A549 treated with DMSO at 1 μM for 4 hours (cell line): ENCODE measurements around the gene IFT20. TPM values are rescaled to one million over a fixed set of nuclear protein-coding genes. Genes with fewer than 3 reads are reported as not detected.

ENCODE experiments used
- total RNA-seq: library from RNA; stranded (reverse); fragments of 200-300 nt; extraction: Qiagen RNA extraction; gene quantifications from 5 replicates; pipeline ENCODE4 v1.2.3, GENCODE V29; 2022; ENCODE audit warnings: low read depth

The IFT20 gene, protein sequence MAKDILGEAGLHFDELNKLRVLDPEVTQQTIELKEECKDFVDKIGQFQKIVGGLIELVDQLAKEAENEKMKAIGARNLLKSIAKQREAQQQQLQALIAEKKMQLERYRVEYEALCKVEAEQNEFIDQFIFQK
- total RNA-seq = 54.9 to 61.6 TPM (median 58.4 TPM) in 5 replicates

DNA sequence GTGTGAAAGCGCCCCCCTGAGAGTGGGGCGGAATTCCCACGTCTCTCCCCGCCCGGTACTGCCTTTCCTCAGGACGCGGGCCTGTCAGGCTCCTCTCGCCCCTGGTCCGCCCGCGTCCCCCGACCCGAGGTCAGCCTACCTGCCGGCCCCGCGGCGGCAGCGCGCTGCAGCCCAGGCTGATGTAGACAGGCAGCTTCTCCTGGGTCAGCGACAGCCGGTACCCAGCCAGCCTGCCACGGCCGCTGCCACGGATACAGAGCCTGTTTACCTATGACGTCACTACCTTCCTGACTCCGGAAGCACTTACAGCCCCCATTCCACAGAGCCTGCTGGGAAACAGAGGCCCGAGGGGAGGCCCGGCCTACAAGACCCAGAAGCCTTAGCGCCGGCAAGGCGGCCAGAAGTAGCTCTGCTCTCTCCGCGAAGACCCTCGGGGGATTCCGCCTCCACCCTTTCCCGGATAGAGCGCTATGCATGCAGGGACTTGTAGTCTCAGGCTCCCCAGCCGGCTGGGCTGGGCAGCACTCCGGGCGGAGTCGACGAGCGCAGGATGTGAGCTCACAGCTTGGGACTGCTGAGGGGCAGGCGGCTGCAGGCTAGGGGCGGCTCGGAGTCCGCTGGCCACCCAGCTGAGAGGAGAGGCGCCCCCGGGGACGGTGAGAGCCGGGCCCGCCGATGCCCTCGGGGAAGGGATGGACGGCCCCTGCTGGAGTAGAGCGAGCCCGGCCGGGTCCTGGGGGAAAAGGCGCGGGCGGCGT, at the start of gene IFT20, which contains the start of gene TNFAIP1:
TSS of gene IFT20 (minus strand) at position 272 of the 758 bp plus-strand sequence. CDS start 3,487 bp downstream, outside the sequence.
TSS of gene TNFAIP1 (plus strand) at position 561 of the 758 bp plus-strand sequence. CDS start 3,761 bp downstream, outside the sequence.

DNA sequence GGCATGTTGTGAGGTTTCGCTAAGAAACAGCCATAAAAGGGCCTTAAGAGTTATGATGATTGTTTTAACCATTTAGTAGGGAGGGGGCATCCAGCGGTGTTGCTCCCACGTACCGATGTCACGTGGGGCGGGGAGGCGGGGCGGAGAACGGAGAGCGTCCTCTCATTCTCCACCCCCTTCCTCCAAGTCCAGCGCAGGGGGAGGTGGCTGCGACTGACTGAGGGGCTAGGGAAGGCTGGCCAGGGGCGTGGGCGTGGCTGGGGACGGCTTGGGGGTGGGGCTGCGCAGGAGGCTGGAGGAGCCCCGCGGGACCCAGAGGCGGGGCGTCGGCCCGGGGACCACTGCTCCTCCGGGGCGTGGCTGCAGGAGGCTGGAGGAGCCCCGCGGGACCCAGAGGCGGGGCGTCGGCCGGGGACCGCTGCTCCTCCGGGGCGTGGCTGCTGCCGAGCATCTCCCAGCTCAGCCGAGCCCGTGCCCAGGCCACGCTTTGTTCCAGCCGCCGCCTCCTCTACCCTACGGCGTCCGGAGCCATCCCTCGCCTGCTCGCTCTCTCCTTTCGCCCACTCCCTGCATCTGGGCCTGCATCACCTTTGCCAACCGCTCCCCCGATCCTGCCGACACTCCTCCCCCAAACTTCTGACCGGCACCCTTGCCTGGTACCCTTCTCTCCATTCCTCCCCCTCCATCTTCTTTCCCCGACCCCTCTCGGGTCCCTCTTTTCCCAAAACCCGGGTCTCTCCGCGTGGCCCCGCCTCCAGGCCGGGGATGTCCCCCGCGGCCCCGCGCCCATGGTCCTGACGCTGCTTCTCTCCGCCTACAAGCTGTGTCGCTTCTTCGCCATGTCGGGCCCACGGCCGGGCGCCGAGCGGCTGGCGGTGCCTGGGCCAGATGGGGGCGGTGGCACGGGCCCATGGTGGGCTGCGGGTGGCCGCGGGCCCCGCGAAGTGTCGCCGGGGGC, 36.3 kb upstream of the IFT20 start, which contains the start of gene SARM1:
TSS of gene SARM1 (plus strand) at position 450 of the 958 bp plus-strand sequence. CDS start at position 789, 339 bp downstream.

DNA sequence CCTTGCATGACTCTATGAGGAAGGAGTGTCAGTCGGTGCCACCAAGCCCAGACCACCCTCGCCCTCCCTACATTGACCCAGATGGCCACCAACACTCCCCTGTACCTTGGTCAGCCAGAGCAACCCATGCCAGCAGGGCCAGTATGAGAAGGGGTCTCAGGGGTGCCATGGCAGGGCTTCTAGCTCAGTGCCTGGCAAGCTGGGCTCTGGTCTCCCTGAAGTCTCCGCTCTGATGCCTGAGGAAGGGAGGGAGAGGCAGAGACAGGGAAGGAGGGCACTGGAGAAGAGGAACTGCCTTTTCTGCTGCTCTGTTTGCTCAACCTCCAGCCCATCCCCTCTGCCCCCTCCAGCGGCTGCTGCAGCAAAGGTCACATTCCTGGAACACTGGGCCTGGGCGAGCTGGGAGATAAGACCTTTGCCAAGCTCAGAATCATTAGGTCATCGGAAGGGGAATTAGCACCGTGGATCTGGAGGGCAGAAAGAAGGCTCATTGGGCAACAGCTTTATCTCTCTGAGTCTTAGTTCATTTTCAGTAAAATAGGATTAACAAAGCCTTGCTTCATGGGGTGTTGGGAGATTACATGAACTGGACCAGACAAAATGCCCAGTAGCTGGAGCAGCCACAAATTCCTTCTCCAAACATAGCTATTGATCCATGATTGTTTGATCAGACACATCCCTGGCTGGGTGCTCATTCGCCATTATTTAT, 34.9 kb upstream of the IFT20 start, which contains the start of gene VTN:
TSS of gene VTN (minus strand) at position 273 of the 709 bp plus-strand sequence. CDS start at position 169, 104 bp downstream.

DNA sequence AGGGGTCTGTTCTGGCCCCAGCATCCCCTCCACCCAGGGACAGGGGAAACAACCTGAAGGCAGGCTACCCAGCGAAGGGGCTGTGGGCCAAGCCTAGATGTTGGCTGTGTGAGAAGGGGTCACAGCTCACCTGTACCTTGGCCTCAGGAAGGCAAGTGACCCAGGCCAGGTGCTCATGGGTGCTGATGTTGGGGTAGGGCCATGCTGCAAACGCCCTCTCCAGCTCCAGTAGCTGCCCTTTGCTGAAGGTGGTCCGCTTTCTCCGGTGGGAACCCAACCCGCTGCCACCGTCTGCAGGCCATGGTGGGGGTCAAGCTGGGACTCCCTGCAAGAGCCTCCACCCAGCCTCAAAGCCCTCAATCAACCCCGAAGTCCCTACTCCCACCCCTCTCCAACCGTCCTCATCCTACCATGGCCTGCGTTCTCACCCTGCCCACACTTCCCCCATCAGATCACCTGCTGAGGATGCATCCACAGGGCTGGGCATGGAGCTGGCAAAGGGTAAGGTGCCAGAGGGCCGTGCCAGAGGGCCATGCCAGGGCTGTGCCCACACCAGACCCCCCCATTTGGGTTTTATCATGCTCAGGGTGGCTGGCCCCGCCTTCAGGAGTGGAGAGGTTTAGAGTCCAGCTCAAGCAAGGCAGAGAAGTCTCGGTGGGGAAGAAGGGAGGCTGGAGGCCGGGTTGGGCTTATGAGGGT, 29.5 kb upstream of the IFT20 start, which contains the start of gene SEBOX:
TSS of gene SEBOX (minus strand) at position 535 of the 699 bp plus-strand sequence. CDS start at position 487, 48 bp downstream.

DNA sequence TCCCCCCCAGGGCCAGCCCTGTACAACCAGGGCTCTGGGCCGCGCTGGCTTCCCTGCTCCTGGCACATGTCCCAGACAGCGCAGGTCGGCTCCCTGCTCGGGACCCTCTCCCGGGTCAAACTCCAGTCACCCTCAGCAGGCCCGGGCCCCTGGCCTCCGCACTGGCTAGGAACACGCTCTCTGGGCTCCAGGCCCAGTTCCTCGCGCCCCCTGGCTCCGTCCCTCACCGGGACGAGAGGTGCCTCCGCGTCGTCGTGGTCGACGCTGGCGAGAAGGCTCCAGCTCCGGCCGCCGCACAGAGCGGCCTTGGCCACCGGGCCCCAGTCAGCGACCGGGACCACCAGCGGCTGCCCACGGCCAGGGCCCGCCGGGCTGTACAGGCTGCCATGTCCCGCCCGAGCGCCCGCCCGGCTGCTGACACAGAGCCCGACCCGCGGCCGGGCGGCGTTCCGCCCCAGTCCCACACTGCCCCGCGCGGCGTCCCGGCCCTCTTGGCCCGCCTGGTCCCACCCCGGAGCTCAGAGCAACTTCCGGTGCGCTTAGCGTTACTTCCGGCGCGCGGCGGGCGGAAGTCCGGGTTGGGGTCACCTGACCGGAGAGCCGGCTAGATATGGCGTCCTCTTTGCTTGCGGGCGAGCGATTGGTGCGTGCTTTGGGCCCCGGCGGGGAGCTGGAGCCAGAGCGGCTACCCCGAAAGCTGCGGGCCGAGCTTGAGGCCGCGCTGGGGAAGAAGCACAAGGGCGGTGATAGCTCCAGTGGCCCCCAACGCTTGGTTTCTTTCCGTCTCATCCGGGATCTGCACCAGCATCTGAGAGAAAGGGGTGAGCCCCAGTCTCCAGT, 22.0 kb upstream of the IFT20 start, which contains the start of gene POLDIP2:
TSS of gene POLDIP2 (minus strand) at position 467 of the 840 bp plus-strand sequence. CDS start at position 388, 79 bp downstream.

DNA sequence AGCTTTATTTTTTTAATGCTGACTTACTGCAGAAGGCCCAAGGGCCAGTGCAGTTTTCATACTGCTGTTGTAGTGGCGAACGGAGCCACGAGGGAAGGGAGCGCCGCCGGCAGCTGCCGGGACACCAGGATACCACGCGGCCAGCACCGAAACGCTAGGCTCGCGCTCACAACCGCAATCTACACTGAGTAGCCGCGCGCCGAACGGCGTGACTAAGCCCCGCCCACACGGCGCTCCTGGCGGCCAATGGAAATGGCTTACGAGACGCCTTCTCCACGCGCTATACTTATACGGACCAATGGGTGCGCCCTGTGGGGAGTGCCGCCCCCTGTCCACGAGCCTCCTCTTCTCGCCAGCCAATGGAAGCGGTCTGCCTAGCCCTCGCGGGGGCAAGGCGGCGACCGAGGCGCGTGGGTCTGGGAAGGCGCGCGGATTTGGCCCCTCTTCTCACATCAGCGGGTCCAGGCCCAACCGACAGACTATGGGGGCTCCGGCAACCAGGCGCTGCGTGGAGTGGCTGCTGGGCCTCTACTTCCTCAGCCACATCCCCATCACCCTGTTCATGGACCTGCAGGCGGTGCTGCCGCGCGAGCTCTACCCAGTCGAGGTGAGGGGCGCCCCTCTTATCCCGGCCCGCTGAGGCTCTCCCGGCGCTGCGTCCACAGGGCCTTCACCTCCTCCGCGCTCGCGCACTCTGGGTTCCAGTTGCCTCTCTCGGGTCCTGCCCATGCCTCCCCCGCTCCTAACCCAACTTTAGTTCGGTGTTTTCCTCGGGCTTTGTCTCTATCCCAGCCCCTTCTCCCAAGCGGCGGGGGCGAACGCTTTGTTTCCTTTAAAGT, 16.3 kb downstream of the IFT20 start, which contains the start of gene TMEM97:
TSS of gene TMEM97 (plus strand) at position 442 of the 839 bp plus-strand sequence. CDS start at position 482, 40 bp downstream.

Other genes with a start within 250 kb of the IFT20 start
- gene TMEM97, start 16.3 kb downstream of the IFT20 start, total RNA-seq = 52.9 to 61.6 TPM (median 57.0 TPM) in 5 replicates
- gene TNFAIP1, start 289 bp upstream of the IFT20 start, total RNA-seq = 46.6 to 59.1 TPM (median 52.4 TPM) in 5 replicates
- 142 to 171 TPM (median 162 TPM) in 5 replicates for gene POLDIP2, start 22.1 kb upstream of the IFT20 start, total RNA-seq
- gene SEBOX, start 29.7 kb upstream of the IFT20 start, total RNA-seq = not detected in 5 replicates
- gene VTN, start 34.8 kb upstream of the IFT20 start, total RNA-seq = 17.2 to 27.4 TPM (median 19.3 TPM) in 5 replicates
- 5.1 to 6.2 TPM (median 6.0 TPM) in 5 replicates for gene SARM1, start 36.2 kb upstream of the IFT20 start, total RNA-seq
- gene SLC46A1, start 70.7 kb upstream of the IFT20 start, total RNA-seq = 17.4 to 21.2 TPM (median 20.9 TPM) in 5 replicates
- 0.06 to 0.12 TPM (median 0.09 TPM) in 5 replicates for gene SLC13A2, start 138.2 kb upstream of the IFT20 start, total RNA-seq
- gene FOXN1, start 170.9 kb upstream of the IFT20 start, total RNA-seq = 0.02 to 0.05 TPM (median 0.03 TPM) in 3 of 5 replicates, not detected in the others
- 26.3 to 34.7 TPM (median 29.9 TPM) in 5 replicates for gene UNC119, start 217.2 kb upstream of the IFT20 start, total RNA-seq
- 57.3 to 64.3 TPM (median 61.4 TPM) in 5 replicates for gene PIGS, start 236.1 kb upstream of the IFT20 start, total RNA-seq
- gene ALDOC, start 241.4 kb upstream of the IFT20 start, total RNA-seq = 1.4 to 2.3 TPM (median 1.8 TPM) in 5 replicates